HG02885 (cell line): ENCODE data around the gene FPR2.
"Not testable (repeated sequence)": the region's sequence is repeated elsewhere in the genome, so short reads cannot be mapped to it uniquely, and the experiment has no call there.

ENCODE experiments used
- ATAC-seq: cut with Tn5 transposase; IDR thresholded peaks from one replicate; pipeline ENCODE4 v1.9.1; 2021; ENCODE audit warnings: mild to moderate bottlenecking; ENCODE audit not compliant: unreplicated experiment, poor library complexity

Gene FPR2

GRCh38 chr19:51760697-51761356, at the start of gene FPR2:
Gene FPR2 (plus strand): TSS chr19:51761180. CDS start chr19:51768659, 7,479 bp downstream.
- no peak for ATAC-seq

GRCh38 chr19:51711702-51712101, 49.3 kb upstream of the FPR2 start:
- ATAC-seq = no peak

- no peak for ATAC-seq
Observed at GRCh38 chr19:51712461-51713081, 48.4 kb upstream of the FPR2 start.

GRCh38 chr19:51713319-51714285, 47.4 kb upstream of the FPR2 start:
- ATAC-seq = no peak

- no peak for ATAC-seq
Observed at GRCh38 chr19:51714848-51715247, 46.1 kb upstream of the FPR2 start.

GRCh38 chr19:51715850-51716249, 45.1 kb upstream of the FPR2 start:
- no peak for ATAC-seq

GRCh38 chr19:51716925-51717324, 44.1 kb upstream of the FPR2 start:
- no peak for ATAC-seq

- ATAC-seq = no peak
Observed at GRCh38 chr19:51719251-51719988, 41.6 kb upstream of the FPR2 start.

GRCh38 chr19:51721905-51722304, 39.1 kb upstream of the FPR2 start:
- no peak for ATAC-seq

- ATAC-seq = no peak
Observed at GRCh38 chr19:51722492-51722891, 38.5 kb upstream of the FPR2 start.

- ATAC-seq = no peak
Observed at GRCh38 chr19:51724543-51724942, 36.4 kb upstream of the FPR2 start.

- ATAC-seq = no peak
Observed at GRCh38 chr19:51726049-51726448, 34.9 kb upstream of the FPR2 start.

- no peak for ATAC-seq
Observed at GRCh38 chr19:51727349-51727880, 33.6 kb upstream of the FPR2 start.

GRCh38 chr19:51729781-51730180, 31.2 kb upstream of the FPR2 start:
- no peak for ATAC-seq

- no peak for ATAC-seq
Observed at GRCh38 chr19:51733742-51734522, 27.0 kb upstream of the FPR2 start.

GRCh38 chr19:51735759-51736449, 25.1 kb upstream of the FPR2 start:
- no peak for ATAC-seq

- no peak for ATAC-seq
Observed at GRCh38 chr19:51737389-51737788, 23.6 kb upstream of the FPR2 start.

GRCh38 chr19:51737924-51738323, 23.1 kb upstream of the FPR2 start:
- ATAC-seq = no peak

GRCh38 chr19:51738523-51738922, 22.5 kb upstream of the FPR2 start:
- ATAC-seq = not testable (repeated sequence)
